Breast epithelium (tissue), 3 donors: ENCODE measurements around the gene F2RL1.

Experiments
- CTCF ChIP-seq, 3 donors: fragments of 450-650 bp; IDR thresholded peaks; one replicate each; pipeline ENCODE4 v1.5.1; 2016 to 2017; ENCODE audit warnings: antibody characterized with exemption in 3 of 3, mild to moderate bottlenecking in 3 of 3, moderate library complexity in 3 of 3
- POLR2A ChIP-seq: fragments of 450-650 bp; IDR thresholded peaks from one replicate; pipeline ENCODE4 v1.6.1; 2016; ENCODE audit warnings: antibody characterized with exemption, mild to moderate bottlenecking, moderate library complexity

GRCh38 chr5:76787237-76787636 is 31.6 kb upstream of the F2RL1 start:
- TF ChIP-seq CTCF (IDR thresholded peaks at IDR 0.05) (no peak), POLR2A (no peak)
